HG03103 (cell line): ENCODE data around the gene CTPS1.

Source experiments
- ATAC-seq: cut with Tn5 transposase; IDR thresholded peaks from one replicate; pipeline ENCODE4 v1.9.1; 2021; ENCODE audit warnings: low read depth; ENCODE audit not compliant: unreplicated experiment

CTPS1 gene

GRCh38 chr1:41021526-41022308, 42.2 kb downstream of the CTPS1 start, which contains the start of gene SLFNL1:
SLFNL1 (minus strand) TSS chr1:41021725; CDS start chr1:41020660, 1,065 bp downstream.
- ATAC-seq, result no peak

- ATAC-seq, result no peak
These were observed 42.9 kb downstream of the CTPS1 start for GRCh38 chr1:41022424-41022823.

GRCh38 chr1:41023279-41023990, 43.9 kb downstream of the CTPS1 start:
- ATAC-seq, result no peak

- ATAC-seq, result no peak
These were observed 45.5 kb downstream of the CTPS1 start for GRCh38 chr1:41024953-41025352.

GRCh38 chr1:41025979-41026819, 46.7 kb downstream of the CTPS1 start:
- ATAC-seq, result no peak

GRCh38 chr1:41028034-41028642, 48.6 kb downstream of the CTPS1 start:
- no peak for ATAC-seq

GRCh38 chr1:41030872-41031616, 51.5 kb downstream of the CTPS1 start:
- ATAC-seq, result no peak

- no peak for ATAC-seq
These were observed 52.7 kb downstream of the CTPS1 start for GRCh38 chr1:41032147-41032546.

- ATAC-seq, result no peak
These were observed 53.8 kb downstream of the CTPS1 start for GRCh38 chr1:41033272-41033671.

GRCh38 chr1:41037116-41037903, 57.8 kb downstream of the CTPS1 start:
- ATAC-seq, result no peak

GRCh38 chr1:41038110-41038509, 58.6 kb downstream of the CTPS1 start:
- ATAC-seq, result no peak

- no peak for ATAC-seq
These were observed 62.2 kb downstream of the CTPS1 start for GRCh38 chr1:41041614-41042270.

GRCh38 chr1:41044187-41044586, 64.7 kb downstream of the CTPS1 start:
- no peak for ATAC-seq

GRCh38 chr1:41045740-41046139, 66.2 kb downstream of the CTPS1 start:
- ATAC-seq, result no peak

GRCh38 chr1:41046347-41046775, 66.9 kb downstream of the CTPS1 start:
- no peak for ATAC-seq

- ATAC-seq, result no peak
These were observed 69.0 kb downstream of the CTPS1 start for GRCh38 chr1:41048540-41048939.

- no peak for ATAC-seq
These were observed 71.5 kb downstream of the CTPS1 start for GRCh38 chr1:41051022-41051421.

GRCh38 chr1:41053316-41053715, 73.8 kb downstream of the CTPS1 start:
- ATAC-seq, result no peak

GRCh38 chr1:41056907-41057306, 77.4 kb downstream of the CTPS1 start:
- ATAC-seq, result no peak
